NCI-H187 (cell line): ENCODE measurements around the gene LAMP5.

Experiments used
- DNase-seq, 2 experiments: peaks; one replicate each; lab custom pipeline; 2025; lab: John Stamatoyannopoulos, UW

LAMP5 gene

GRCh38 chr20:9514461-9515213, at the start of gene LAMP5:
TSS of gene LAMP5 (plus strand) at chr20:9514590. CDS start at chr20:9514853, 263 bp downstream.
- no peak for DNase-seq

DNA sequence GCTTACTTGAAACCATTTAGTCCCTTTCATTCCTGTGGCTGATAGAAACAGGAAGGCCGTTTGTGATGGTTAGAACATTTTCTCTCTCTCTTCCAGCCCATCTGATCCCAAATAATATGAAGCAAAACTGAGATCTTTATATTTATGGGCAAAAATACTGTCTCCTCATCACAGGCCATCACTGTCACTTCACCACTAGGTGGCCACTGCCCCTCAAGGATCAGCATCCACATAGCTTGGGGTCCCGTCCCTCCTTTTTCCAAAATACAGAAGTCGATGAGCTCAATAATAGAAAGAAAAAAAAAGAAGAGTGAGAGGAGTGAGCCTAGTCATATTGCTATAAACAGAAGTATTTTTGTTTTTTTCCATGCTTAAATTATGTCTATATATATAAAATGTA, 46.4 kb upstream of the LAMP5 start:
- DNase-seq: no peak

DNA sequence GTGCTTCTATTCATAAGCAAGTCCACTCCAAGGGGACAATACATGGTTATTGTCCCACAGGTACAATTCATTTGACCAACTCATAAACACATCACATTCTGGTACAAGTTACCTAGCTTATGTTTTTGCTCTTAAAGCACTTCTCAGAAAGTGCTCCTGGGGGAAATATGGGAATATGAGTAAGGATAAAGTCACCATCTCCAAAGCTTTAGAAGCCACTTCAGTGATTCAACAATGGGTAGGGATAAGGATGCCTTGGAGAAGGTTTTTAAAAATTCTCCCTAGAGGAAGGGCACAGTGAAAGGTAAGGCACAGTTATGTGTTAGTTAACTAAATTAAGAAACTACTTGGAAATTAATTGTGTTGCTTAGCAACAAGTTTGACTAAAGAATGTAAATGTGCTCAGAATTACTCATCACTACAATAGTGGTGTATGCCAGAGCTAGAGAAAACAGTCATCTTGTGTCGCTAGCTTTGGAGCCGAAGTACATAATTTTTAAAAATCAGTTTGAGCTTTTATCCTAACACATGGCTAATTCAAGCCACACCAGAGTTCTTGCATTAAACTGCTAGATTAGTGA, 39.5 kb upstream of the LAMP5 start:
- DNase-seq: peak; percentile 20 to 52

DNA sequence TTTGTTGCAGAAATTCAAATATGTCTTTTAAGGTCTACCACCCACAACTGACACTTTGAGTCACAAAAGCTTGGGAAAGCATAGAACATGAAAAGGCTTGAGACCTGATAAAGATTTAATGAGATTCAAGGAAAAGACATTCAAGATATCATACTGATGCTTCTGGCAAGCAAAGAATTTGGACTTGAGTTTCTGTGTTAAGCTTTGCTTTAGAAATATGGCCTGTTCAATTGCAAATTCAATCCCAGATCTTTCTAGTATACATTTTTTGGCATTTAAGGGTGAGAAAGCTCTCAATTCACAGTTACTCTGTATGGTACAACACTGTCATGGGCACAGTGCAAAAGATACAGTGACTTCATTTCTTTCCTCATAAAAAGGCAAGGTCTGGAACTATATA, 38.9 kb upstream of the LAMP5 start:
- no peak for DNase-seq

- no peak for DNase-seq
Measured at GRCh38 chr20:9476174-9476573, 38.2 kb upstream of the LAMP5 start.

DNA sequence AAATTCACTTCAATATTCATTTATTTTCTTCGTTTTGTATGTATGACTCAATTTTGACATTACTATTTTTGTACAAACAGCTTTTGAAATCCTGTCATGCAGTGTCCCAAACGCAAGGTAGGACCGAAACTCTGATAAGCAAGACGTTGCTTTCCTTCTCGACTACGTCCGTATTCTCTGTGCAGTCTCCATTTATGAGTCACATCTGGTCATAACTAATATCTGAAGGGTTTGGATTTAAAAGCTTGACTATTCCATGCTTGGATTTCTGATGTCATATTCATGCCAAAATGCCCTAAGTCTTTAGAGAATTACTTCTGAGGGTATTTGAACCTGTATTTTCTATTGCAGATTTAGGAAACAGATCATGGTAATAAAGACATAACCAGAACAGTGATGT, 37.8 kb upstream of the LAMP5 start:
- DNase-seq: no peak

- no peak for DNase-seq
Measured at GRCh38 chr20:9478771-9479170, 35.6 kb upstream of the LAMP5 start.

DNA sequence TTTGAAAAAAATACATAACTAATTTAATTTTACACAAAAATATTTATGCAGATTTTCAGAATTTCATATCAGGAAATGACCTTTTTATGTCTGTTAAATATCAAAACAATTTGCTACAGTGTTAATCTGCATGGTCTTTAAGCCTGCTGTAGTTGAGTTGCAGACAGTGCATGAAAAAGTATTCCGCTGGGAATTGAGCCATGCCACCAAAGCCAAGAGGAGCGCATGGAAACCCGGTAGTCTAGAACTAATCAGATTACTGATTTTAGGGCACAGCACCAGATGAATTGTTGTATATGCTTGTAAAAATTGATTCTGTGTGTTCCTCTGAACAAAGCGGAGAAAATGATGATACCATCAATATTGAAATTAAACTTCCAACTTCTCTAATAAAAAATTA, 34.3 kb upstream of the LAMP5 start:
- DNase-seq: no peak

GRCh38 chr20:9482180-9482579, 32.2 kb upstream of the LAMP5 start:
- DNase-seq: no peak

DNA sequence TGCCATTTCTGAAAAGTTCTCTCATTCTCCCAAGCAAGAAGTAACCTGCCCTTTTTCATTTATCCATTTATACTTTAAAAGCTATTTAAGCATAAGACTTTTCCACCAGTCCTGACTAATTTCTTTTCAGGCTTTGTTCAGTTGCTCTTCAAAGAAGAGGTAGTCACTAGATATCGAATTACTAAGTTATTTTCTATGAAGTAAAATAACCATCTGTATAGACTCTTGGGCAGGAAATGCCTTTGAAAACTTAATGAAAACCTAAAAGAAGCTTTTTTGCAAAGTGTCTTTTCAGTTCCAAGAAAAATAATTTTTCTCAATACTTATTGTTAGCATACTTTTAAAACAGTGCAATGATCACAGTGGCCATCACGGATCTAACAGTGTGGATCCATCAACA, 31.3 kb upstream of the LAMP5 start:
- DNase-seq: no peak

DNA sequence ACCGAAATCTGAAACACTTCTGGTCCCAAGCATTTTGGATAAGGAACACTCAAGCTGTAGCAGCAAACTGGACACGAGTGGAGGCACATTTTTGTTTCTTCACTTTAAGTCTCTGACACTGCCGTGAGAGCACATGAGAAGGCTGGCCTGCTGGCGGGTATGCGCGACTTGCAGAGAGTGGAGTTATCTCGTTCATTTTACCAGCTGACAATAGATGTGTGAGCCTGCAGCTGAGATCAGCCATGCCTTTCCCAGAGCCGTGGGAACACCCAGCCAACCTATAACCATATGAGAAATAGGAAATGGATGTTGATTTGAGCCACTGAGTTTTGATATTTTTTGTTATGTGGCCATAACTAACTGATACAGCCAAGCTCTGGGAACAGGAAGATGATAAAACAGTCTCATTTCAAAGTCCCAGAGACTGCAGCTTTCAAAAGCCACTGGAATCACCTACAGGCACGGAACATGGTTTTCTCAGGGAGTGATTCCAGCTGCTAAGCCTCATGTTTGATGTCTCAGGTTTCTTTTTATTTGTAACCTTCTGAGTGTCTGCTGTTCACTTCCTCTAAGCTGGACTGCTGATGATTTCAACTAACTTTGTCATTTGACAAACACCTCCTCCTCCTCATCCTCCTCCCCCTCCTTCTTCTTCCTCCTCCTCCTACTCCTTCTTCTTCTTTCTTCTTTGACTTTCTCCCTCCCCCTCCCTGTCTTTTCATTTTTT, 28.6 kb upstream of the LAMP5 start:
- no peak for DNase-seq

DNA sequence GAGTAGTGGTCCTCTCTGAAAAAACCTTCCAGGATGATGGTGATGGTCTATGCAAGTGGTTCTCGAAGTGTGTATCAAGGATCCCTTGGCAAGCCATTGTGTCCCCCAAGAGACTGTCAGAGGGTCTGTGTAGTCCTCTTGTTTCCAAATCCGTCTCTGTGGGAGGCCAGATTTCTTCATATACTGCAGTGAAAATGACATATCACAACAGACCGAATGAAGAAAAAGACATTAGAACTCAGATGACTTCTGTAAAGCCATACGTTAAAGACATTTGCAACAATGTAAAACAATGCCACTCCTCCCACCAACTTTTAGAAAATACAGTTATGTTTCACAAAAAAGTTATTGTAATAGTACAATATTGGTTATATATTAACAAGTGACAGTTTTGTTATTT, 27.2 kb upstream of the LAMP5 start:
- DNase-seq: no peak

- DNase-seq: no peak
Measured at GRCh38 chr20:9488063-9488462, 26.3 kb upstream of the LAMP5 start.

DNA sequence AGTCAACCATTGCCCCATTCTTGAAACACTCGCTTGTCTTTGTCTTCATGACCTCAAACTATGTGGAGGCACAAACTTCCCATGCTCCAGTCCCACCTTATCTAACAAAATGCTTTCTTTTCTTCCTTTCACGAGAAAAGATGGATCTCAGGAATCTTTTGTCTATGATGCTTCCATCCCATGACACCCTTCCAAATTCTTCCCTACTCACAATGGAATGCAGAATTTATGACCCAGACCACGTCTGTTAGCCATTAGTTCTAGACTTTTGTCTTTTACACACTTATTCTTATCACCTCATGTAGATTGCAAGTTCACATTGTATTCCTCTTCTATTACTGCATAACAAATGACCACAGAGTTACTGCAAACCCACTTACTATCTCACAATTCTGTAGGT, 24.2 kb upstream of the LAMP5 start:
- DNase-seq: no peak

GRCh38 chr20:9490631-9491030, 23.8 kb upstream of the LAMP5 start:
- no peak for DNase-seq

DNA sequence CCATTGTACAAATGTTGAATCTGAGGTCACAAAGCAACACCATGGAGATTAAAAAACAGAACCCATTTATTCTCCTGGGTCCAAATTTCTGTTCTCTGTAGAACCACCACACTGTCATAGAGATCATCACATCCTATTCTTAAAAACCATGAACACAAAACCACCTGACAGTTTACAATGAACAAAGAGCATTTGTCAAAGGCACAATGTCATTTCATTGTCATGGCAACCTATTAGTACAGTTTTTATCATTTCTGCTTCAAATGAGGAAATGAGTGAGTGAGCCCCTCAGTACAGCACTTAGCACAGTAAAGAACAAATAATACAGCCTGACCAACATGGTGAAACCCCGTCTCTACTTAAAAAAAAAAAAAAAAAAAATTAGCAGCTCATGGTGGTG, 23.1 kb upstream of the LAMP5 start:
- no peak for DNase-seq

DNA sequence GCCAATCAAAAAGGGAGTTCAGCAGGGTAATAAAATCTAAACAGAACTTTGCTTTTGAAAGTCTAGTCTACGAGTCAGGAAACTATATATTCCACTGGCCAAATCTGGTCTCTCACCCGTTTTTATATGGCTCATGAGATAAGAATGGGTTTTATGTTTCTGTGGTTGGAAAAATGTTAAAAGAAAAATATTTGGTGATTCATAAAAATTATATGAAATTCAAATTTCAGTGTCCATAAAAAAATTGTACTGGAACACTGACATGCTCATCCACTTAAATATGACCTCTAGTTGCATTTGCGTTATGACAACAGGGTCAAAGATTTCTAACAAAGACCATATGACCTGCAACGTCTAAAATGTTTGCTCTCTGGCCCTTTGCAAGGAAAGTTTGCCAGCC, 22.3 kb upstream of the LAMP5 start:
- no peak for DNase-seq

DNA sequence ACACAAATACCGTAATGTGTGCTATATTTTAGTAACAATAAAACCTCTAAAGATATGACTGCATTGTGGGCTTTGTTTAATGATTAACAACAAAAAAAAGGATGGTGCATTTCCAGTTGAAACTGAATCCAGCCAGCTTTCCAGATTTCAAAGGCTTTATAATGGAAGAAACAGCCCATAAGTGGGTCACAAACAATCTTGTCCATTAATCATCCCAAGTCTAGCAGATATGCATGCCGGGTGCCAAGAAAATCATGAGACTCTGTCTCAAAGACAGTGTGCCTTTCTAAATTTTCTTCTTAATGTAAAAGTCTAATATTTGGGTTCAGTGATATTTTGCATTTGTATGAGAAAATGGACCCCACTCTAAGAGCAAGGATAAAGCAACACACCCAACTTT, 20.6 kb upstream of the LAMP5 start:
- no peak for DNase-seq

GRCh38 chr20:9495701-9496100, 18.7 kb upstream of the LAMP5 start:
- no peak for DNase-seq

- no peak for DNase-seq
Measured at GRCh38 chr20:9496155-9496554, 18.2 kb upstream of the LAMP5 start.

- no peak for DNase-seq
Measured at GRCh38 chr20:9498322-9498721, 16.1 kb upstream of the LAMP5 start.

- no peak for DNase-seq
Measured at GRCh38 chr20:9499126-9499899, 15.1 kb upstream of the LAMP5 start.

GRCh38 chr20:9500121-9500520, 14.3 kb upstream of the LAMP5 start:
- DNase-seq: no peak
